GM19023 (cell line): ENCODE data around the gene C13orf46.
"Not testable (repeated sequence)": the region's sequence is repeated elsewhere in the genome, so short reads cannot be mapped to it uniquely, and the experiment has no call there.

Experiments
- ATAC-seq: cut with Tn5 transposase; IDR thresholded peaks from one replicate; pipeline ENCODE4 v1.9.1; 2021; ENCODE audit warnings: mild to moderate bottlenecking, moderate library complexity; ENCODE audit not compliant: unreplicated experiment

Gene C13orf46

DNA sequence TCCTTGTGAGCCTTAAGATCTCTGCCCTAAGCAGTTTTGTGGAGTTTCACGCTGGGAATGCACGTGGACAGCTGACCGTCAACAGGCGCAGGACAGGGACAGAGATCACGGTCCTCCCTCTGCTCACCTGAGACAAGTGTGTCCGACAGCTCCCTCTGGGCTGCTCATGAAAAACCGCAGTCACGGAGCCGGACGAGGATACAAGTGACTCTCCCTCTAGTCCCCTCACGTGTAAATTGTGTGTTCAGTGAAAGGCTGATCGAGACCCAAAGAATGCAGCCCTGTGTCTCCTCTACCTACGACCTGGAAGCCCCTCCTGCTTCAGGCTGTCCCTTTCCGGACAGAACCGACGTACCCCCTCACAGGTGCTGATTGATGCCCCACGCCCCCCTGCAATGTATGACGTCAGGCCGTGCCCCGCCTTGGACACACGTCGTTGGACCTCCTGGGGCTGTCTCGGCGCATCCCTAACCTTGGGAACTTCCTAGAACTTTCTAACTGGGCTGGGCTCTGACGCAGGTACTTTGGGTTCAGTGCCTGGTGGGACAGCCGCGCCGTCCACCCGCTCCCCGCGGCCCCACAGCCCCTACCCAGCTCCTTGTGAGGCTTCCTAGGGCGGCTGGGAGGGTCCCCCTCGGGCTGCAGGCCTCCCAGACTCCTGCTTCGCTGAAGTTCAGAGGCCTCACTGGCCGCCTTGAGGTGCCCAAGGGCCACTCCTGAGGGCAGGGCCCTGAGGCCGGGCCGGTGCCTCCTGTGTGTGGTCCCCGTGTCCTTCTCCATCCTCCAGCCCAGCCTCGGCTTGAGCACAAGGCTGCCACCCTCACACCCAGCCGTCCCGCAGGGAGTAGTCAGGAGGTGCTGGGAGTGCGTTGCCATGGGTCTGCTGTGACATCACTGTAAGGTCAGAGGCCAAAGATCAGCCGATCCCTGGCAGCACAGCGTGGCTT, at the start of gene C13orf46:
C13orf46 (minus strand) TSS at position 859 of the 947 bp plus-strand sequence; CDS start at position 780, 79 bp downstream.
- no peak for ATAC-seq

DNA sequence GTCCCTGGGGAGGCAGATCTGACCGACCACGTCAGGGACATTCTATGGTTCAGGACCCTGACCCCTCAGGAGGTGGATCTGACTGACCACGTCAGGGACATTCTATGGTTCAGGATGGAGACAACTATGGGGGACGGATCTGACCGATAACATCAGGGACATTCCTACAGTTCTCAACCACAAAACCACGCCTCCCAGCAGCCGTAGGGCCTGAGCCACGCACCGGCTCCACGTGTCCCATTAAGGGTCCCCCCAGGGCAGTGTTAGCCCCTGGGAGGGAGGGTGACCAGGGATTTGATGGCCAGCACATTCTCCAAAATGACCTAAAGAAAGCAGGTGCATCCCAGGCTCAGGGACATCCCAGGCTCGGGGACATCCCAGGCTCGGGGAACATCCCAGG, 49.0 kb upstream of the C13orf46 start:
- no peak for ATAC-seq

DNA sequence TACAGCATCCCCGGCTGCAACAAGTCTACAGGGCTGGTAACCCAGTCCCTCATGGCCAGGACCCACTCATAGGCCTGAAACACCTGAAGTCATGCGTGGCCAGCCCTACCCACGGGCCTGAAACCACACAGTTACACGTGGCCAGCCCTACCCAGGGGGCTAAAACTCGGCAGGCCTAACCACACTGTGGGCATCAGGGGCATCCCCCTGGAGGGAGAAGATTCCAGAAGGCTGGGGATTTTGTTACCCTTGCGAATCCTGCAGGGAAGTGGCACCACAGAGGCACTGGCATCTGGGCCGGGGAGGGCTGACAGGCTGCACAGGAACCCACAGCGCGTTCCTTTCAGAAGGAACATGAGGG, 48.4 kb upstream of the C13orf46 start:
- ATAC-seq = no peak

DNA sequence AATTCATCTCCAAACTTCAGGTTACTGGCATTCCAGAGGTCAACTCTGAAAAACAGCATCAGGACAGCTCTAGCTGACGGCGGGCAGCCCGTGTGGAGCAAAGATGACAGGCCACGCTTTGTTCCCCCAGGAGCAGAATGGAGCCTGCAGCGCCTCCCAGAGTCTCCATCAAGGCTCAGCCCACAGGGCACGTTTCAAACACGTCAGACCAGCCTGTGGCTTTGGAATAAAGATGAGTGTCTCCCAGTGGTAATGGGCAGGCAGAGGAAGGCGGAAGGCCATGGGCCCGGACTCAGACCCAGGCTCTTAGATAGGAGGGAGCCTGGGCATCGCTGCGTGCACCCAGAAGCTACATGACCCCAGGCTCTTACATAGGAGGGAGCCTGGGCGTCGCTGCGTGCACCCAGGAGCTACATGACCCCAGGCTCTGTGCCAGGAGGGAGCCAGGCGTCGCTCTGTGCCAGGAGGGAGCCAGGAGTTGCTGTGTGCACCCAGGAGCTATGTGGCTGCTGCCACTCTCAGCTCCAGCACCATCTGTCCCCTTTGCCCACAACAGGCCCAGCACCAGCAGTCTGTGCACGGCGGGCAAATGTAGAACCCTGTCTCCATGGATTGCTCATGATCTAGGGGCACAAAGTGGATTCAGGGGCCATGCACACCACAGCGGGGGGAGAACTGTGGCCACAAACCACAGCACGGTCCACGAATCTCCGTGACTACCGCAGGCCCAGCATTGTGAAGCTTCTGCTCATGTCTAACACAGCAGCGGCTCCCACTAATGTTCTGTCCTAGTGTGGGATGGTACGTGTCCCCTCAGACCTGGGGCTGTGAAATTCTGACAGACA, 47.8 kb upstream of the C13orf46 start:
- no peak for ATAC-seq

- ATAC-seq = no peak
Measured at GRCh38 chr13:114020750-114021463, 47.0 kb upstream of the C13orf46 start.

DNA sequence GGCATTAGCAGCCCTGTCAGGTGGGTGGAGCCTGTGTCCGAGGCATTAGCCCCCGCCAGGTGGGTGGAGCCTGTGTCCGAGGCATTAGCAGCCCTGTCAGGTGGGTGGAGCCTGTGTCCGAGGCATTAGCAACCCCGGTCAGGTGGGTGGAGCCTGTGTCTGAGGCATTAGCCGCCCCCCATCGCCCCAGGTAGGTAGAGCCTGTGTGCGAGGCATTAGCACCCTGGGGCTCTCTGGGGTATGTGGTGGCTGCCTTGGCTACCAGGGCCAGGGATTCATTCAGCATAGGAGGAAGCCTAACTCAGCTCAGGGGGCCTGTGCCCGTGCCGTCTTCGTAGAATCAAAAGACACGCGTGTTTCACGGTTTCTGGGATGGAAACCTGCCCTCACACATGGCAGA, 46.3 kb upstream of the C13orf46 start:
- not testable (repeated sequence) for ATAC-seq

GRCh38 chr13:114019367-114019766, 45.5 kb upstream of the C13orf46 start:
- no peak for ATAC-seq

- ATAC-seq = no peak
Measured at GRCh38 chr13:114018461-114019055, 44.7 kb upstream of the C13orf46 start.

- no peak for ATAC-seq
Measured at GRCh38 chr13:114017966-114018365, 44.1 kb upstream of the C13orf46 start.

- ATAC-seq = no peak
Measured at GRCh38 chr13:114017028-114017630, 43.3 kb upstream of the C13orf46 start.

GRCh38 chr13:114016321-114017027, 42.6 kb upstream of the C13orf46 start:
- no peak for ATAC-seq

- ATAC-seq = no peak
Measured at GRCh38 chr13:114015969-114016295, 42.1 kb upstream of the C13orf46 start.

DNA sequence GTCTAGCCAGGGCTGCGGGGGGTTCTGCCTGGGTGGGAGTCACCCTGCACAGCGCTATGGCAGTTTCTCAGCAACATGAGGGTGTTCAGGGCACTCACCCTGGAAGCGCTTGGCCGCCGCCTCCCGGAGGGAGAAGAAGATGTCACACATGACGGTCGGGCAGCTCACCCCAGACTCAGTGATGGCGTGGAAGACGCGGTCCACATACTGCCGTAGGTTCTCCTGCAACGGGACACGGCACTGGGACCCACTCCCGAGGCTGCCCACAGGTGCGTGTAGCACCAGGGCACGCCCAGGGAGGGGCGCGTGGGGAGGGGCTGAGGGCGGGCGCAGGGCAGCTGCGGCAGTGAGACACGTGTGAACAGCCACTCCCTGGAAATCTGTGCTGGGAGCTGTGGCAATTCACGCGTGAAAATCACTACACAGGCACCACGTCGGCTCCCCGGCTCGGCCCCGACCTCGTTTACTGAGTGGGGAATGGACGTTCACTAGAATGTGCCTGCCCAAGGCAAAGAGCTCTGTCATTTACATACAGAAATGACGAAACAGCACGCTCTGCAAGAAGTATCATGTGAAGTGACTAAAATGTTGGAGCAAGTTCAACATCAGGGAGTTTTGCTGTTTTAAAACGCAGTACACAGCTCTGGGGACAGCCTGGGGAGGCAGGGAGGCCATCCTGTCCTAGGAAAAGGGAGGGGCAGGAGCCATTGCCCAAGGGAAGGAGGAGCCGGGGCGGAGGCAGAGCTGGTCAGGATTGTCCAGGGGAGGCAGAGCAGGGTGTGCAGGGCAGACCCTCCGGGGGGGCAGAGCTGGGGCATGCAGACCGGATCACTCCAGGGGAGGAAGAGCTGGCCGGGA, 41.5 kb upstream of the C13orf46 start:
- ATAC-seq = no peak

- no peak for ATAC-seq
Measured at GRCh38 chr13:114013952-114014629, 40.2 kb upstream of the C13orf46 start.

GRCh38 chr13:114013336-114013735, 39.5 kb upstream of the C13orf46 start:
- no peak for ATAC-seq

- ATAC-seq = no peak
Measured at GRCh38 chr13:114012921-114013320, 39.0 kb upstream of the C13orf46 start.

- ATAC-seq = no peak
Measured at GRCh38 chr13:114012141-114012540, 38.3 kb upstream of the C13orf46 start.

DNA sequence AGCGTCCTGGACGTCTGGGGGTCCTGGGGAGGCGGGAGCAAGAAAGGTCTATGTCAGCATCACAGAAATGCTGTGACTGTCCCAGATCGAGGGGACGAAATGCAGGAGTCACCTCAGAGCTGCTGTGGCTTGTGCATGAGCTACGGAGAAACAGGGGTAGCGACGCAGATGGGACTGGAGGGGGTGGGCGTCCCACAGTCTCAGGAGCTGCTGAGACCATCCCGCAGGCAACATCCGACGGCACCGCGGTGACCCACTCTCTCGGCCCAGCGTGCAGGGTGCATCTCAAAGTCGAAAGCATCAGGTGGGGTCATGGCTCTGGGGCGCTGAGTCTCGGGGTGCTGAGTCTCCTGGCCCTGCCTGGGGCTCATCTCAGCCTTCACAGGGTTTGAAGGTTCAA, 37.4 kb upstream of the C13orf46 start:
- no peak for ATAC-seq
